ENCODE data around the gene SETD7. TPM values are rescaled to one million over a fixed set of nuclear protein-coding genes. Genes with fewer than 3 reads are reported as not detected.

The SETD7 gene
- total RNA-seq, 1 experiment from 2014 or later: 59.4 TPM

- Histone ChIP-seq H3K9me2 (replicated peaks; ENCODE audit: insufficient read depth, low read length) (no peaks in the 10 kb centered on the region), H3K27ac (ENCODE audit: low read length) (no peak overlapping the region), H3K9me3 (ENCODE audit: low read length) (no peaks in the 10 kb centered on the region), H3K79me2 (ENCODE audit: low read length) (no peaks in the 10 kb centered on the region), H3K4me2 (ENCODE audit: low read depth, low read length, poor library complexity, severe bottlenecking) (no peak overlapping the region), H3K9ac (ENCODE audit: low read length) (no peak overlapping the region), H3K4me3 (ENCODE audit: low read length) (no peak overlapping the region), H3K36me3 (ENCODE audit: insufficient read depth, low read length) (no peaks in the 10 kb centered on the region), H4K20me1 (ENCODE audit: insufficient read depth, low read depth, low read length) (no peaks in the 10 kb centered on the region), H3K27me3 (ENCODE audit: low read length) (no peaks in the 10 kb centered on the region), H3K4me1 (ENCODE audit: low read length) (peaks cover 20% of the 10 kb centered on the region), H2AFZ (ENCODE audit: low read length) (no peak overlapping the region)
- DNase-seq: peak; percentile 70
Measured at GRCh38 chr4:139564502-139564901, 8.5 kb upstream of the SETD7 start.

- no peak for DNase-seq
- Histone ChIP-seq H2AFZ (ENCODE audit: low read length) (no peak overlapping the region), H3K9me2 (replicated peaks; ENCODE audit: insufficient read depth, low read length) (no peaks in the 10 kb centered on the region), H3K9ac (ENCODE audit: low read length) (no peak overlapping the region), H3K79me2 (ENCODE audit: low read length) (no peaks in the 10 kb centered on the region), H3K9me3 (ENCODE audit: low read length) (no peaks in the 10 kb centered on the region), H3K36me3 (ENCODE audit: insufficient read depth, low read length) (no peaks in the 10 kb centered on the region), H3K4me2 (ENCODE audit: low read depth, low read length, poor library complexity, severe bottlenecking) (no peak overlapping the region), H4K20me1 (ENCODE audit: insufficient read depth, low read depth, low read length) (no peaks in the 10 kb centered on the region), H3K4me3 (ENCODE audit: low read length) (no peak overlapping the region), H3K27me3 (ENCODE audit: low read length) (no peaks in the 10 kb centered on the region), H3K4me1 (ENCODE audit: low read length) (peaks cover 28% of the 10 kb centered on the region), H3K27ac (ENCODE audit: low read length) (no peak overlapping the region)
Measured at GRCh38 chr4:139563515-139563914, 7.5 kb upstream of the SETD7 start.

- Histone ChIP-seq H3K4me2 (ENCODE audit: low read depth, low read length, poor library complexity, severe bottlenecking) (no peak overlapping the region), H3K79me2 (ENCODE audit: low read length) (no peaks in the 10 kb centered on the region)
Measured at GRCh38 chr4:139562839-139563238, 6.8 kb upstream of the SETD7 start.

GRCh38 chr4:139562067-139562684, 6.2 kb upstream of the SETD7 start:
- Histone ChIP-seq H3K27ac (ENCODE audit: low read length) (no peak overlapping the region), H3K9ac (ENCODE audit: low read length) (no peak overlapping the region), H3K4me2 (ENCODE audit: low read depth, low read length, poor library complexity, severe bottlenecking) (no peak overlapping the region), H3K36me3 (ENCODE audit: insufficient read depth, low read length) (no peaks in the 10 kb centered on the region), H2AFZ (ENCODE audit: low read length) (no peak overlapping the region), H3K4me3 (ENCODE audit: low read length) (no peak overlapping the region), H3K4me1 (ENCODE audit: low read length) (peaks cover 41% of the 10 kb centered on the region), H4K20me1 (ENCODE audit: insufficient read depth, low read depth, low read length) (no peaks in the 10 kb centered on the region), H3K27me3 (ENCODE audit: low read length) (no peaks in the 10 kb centered on the region), H3K79me2 (ENCODE audit: low read length) (no peaks in the 10 kb centered on the region), H3K9me2 (replicated peaks; ENCODE audit: insufficient read depth, low read length) (no peaks in the 10 kb centered on the region), H3K9me3 (ENCODE audit: low read length) (no peaks in the 10 kb centered on the region)
- no peak for DNase-seq

More at GRCh38 chr4:139562839-139563238, 6.8 kb upstream of the SETD7 start:
- Histone ChIP-seq H3K9ac (ENCODE audit: low read length) (no peak overlapping the region), H3K9me3 (ENCODE audit: low read length) (no peaks in the 10 kb centered on the region), H4K20me1 (ENCODE audit: insufficient read depth, low read depth, low read length) (no peaks in the 10 kb centered on the region), H3K27me3 (ENCODE audit: low read length) (no peaks in the 10 kb centered on the region), H3K9me2 (replicated peaks; ENCODE audit: insufficient read depth, low read length) (no peaks in the 10 kb centered on the region), H3K4me3 (ENCODE audit: low read length) (no peak overlapping the region), H3K36me3 (ENCODE audit: insufficient read depth, low read length) (no peaks in the 10 kb centered on the region), H3K4me1 (ENCODE audit: low read length) (peaks cover 34% of the 10 kb centered on the region), H2AFZ (ENCODE audit: low read length) (no peak overlapping the region), H3K27ac (ENCODE audit: low read length) (no peak overlapping the region)
- DNase-seq: no peak

GRCh38 chr4:139560406-139561104, 4.5 kb upstream of the SETD7 start:
- Histone ChIP-seq H3K9ac (ENCODE audit: low read length) (peak overlapping the region; percentile 64), H3K27me3 (ENCODE audit: low read length) (no peaks in the 10 kb centered on the region), H3K27ac (ENCODE audit: low read length) (peak overlapping the region; percentile 89), H3K9me2 (replicated peaks; ENCODE audit: insufficient read depth, low read length) (no peaks in the 10 kb centered on the region), H3K4me2 (ENCODE audit: low read depth, low read length, poor library complexity, severe bottlenecking) (peak overlapping the region; percentile 76), H3K4me3 (ENCODE audit: low read length) (peak overlapping the region; percentile 59), H2AFZ (ENCODE audit: low read length) (peak overlapping the region; percentile 29; the same call in 1 of the 2 replicates), H3K9me3 (ENCODE audit: low read length) (no peaks in the 10 kb centered on the region), H3K36me3 (ENCODE audit: insufficient read depth, low read length) (no peaks in the 10 kb centered on the region), H3K4me1 (ENCODE audit: low read length) (peaks cover 46% of the 10 kb centered on the region), H4K20me1 (ENCODE audit: insufficient read depth, low read depth, low read length) (no peaks in the 10 kb centered on the region), H3K79me2 (ENCODE audit: low read length) (peaks cover 4% of the 10 kb centered on the region)
- peak; percentile 92 for DNase-seq

GRCh38 chr4:139559687-139560086, 3.7 kb upstream of the SETD7 start:
- Histone ChIP-seq H4K20me1 (ENCODE audit: insufficient read depth, low read depth, low read length) (0 out of 2 replicates have a peak, but pooled peaks cover under 1% of the 10 kb centered on the region), H3K9ac (ENCODE audit: low read length) (peak overlapping the region; percentile 64), H3K4me2 (ENCODE audit: low read depth, low read length, poor library complexity, severe bottlenecking) (peak overlapping the region; percentile 76), H3K9me2 (replicated peaks; ENCODE audit: insufficient read depth, low read length) (no peaks in the 10 kb centered on the region), H3K4me3 (ENCODE audit: low read length) (peak overlapping the region; percentile 59; the same call in 1 of the 2 replicates), H3K4me1 (ENCODE audit: low read length) (peaks cover 47% of the 10 kb centered on the region), H3K36me3 (ENCODE audit: insufficient read depth, low read length) (no peaks in the 10 kb centered on the region), H2AFZ (ENCODE audit: low read length) (no peak overlapping the region), H3K9me3 (ENCODE audit: low read length) (no peaks in the 10 kb centered on the region), H3K27ac (ENCODE audit: low read length) (peak overlapping the region; percentile 89), H3K27me3 (ENCODE audit: low read length) (no peaks in the 10 kb centered on the region), H3K79me2 (ENCODE audit: low read length) (peaks cover 13% of the 10 kb centered on the region)
- no peak for DNase-seq

- no peak for DNase-seq
- Histone ChIP-seq H3K4me2 (ENCODE audit: low read depth, low read length, poor library complexity, severe bottlenecking) (no peak overlapping the region), H3K4me1 (ENCODE audit: low read length) (peaks cover 53% of the 10 kb centered on the region), H3K9ac (ENCODE audit: low read length) (no peak overlapping the region), H3K4me3 (ENCODE audit: low read length) (no peak overlapping the region), H3K9me2 (replicated peaks; ENCODE audit: insufficient read depth, low read length) (no peaks in the 10 kb centered on the region), H4K20me1 (ENCODE audit: insufficient read depth, low read depth, low read length) (peaks cover 6% of the 10 kb centered on the region; the same call in 1 of the 2 replicates), H3K36me3 (ENCODE audit: insufficient read depth, low read length) (0 out of 2 replicates have a peak, but pooled peaks cover 6% of the 10 kb centered on the region), H3K27ac (ENCODE audit: low read length) (peak overlapping the region; percentile 89), H3K79me2 (ENCODE audit: low read length) (peaks cover 19% of the 10 kb centered on the region), H3K9me3 (ENCODE audit: low read length) (no peaks in the 10 kb centered on the region), H2AFZ (ENCODE audit: low read length) (no peak overlapping the region), H3K27me3 (ENCODE audit: low read length) (no peaks in the 10 kb centered on the region)
Measured at GRCh38 chr4:139559089-139559479, 3.1 kb upstream of the SETD7 start.

Data from Karpas-422 (cell line).